Osteocyte (in vitro differentiated cells): ENCODE data around the gene MEST. TPM values are rescaled to one million over a fixed set of nuclear protein-coding genes. Genes with fewer than 3 reads are reported as not detected.
"Not testable (repeated sequence)": the region's sequence is repeated elsewhere in the genome, so short reads cannot be mapped to it uniquely, and the experiment has no call there.

Source experiments
- DNase-seq: peaks from one replicate; pipeline ENCODE4 v3.0.0; 2021; ENCODE audit warnings: mixed read lengths; ENCODE audit not compliant: unreplicated experiment; ENCODE audit errors: extremely low spot score
- H3K27ac Mint-ChIP-seq: one replicate; pipeline ENCODE4 v1.8.0; 2021; ENCODE audit warnings: mild to moderate bottlenecking, mixed read lengths; ENCODE audit not compliant: unreplicated experiment
- H3K27me3 Mint-ChIP-seq: one replicate; pipeline ENCODE4 v1.8.0; 2021; ENCODE audit warnings: mixed read lengths; ENCODE audit not compliant: unreplicated experiment
- H3K36me3 Mint-ChIP-seq: one replicate; pipeline ENCODE4 v1.8.0; 2021; ENCODE audit warnings: mixed read lengths; ENCODE audit not compliant: unreplicated experiment
- H3K4me1 Mint-ChIP-seq: one replicate; pipeline ENCODE4 v1.8.0; 2021; ENCODE audit warnings: mixed read lengths; ENCODE audit not compliant: unreplicated experiment
- H3K4me3 Mint-ChIP-seq: one replicate; pipeline ENCODE4 v1.8.0; 2021; ENCODE audit warnings: mild to moderate bottlenecking, moderate library complexity, mixed read lengths; ENCODE audit not compliant: unreplicated experiment
- H3K9me3 Mint-ChIP-seq: one replicate; pipeline ENCODE4 v1.8.0; 2021; ENCODE audit warnings: mixed read lengths; ENCODE audit not compliant: unreplicated experiment
- CTCF ChIP-seq: fragments of 200-600 bp; sonication (generic); IDR thresholded peaks from 2 replicates; pipeline ENCODE4 v1.5.0; 2021; ENCODE audit warnings: antibody characterized with exemption, mild to moderate bottlenecking, moderate library complexity
- total RNA-seq: library from RNA; stranded (reverse); gene quantifications from 2 replicates; pipeline ENCODE4 v1.2.1, GENCODE V29; 2021

The MEST gene
- total RNA-seq, 1 donor from 2014 or later, result 367 TPM

- no peak overlapping the region for H3K27ac Mint-ChIP-seq
- no peak overlapping the region for H3K4me3 Mint-ChIP-seq
- no peaks in the 10 kb centered on the region for H3K27me3 Mint-ChIP-seq
Observed at GRCh38 chr7:130506358-130506757, 14.5 kb downstream of the MEST start.

GRCh38 chr7:130512038-130512437, 20.2 kb downstream of the MEST start:
- H3K9me3 Mint-ChIP-seq, H3K27me3 Mint-ChIP-seq, H3K4me3 Mint-ChIP-seq, DNase-seq, H3K4me1 Mint-ChIP-seq, H3K27ac Mint-ChIP-seq: not testable (repeated sequence)
- peaks cover 11% of the 10 kb centered on the region for H3K36me3 Mint-ChIP-seq

More at GRCh38 chr7:130506358-130506757, 14.5 kb downstream of the MEST start:
- no peak for TF ChIP-seq CTCF
- Mint-ChIP-seq H3K36me3 (peaks cover 41% of the 10 kb centered on the region), H3K9me3 (no peaks in the 10 kb centered on the region), H3K4me1 (no peaks in the 10 kb centered on the region)
- DNase-seq, result no peak

GRCh38 chr7:130513447-130513846, 21.6 kb downstream of the MEST start:
- no peak for DNase-seq
- Mint-ChIP-seq H3K36me3 (peaks cover 2% of the 10 kb centered on the region), H3K4me3 (no peak overlapping the region), H3K9me3 (no peaks in the 10 kb centered on the region), H3K27ac (no peak overlapping the region), H3K4me1 (no peaks in the 10 kb centered on the region), H3K27me3 (no peaks in the 10 kb centered on the region)
- TF ChIP-seq CTCF, result no peak

- Mint-ChIP-seq H3K27ac (no peak overlapping the region), H3K36me3 (peaks cover 2% of the 10 kb centered on the region), H3K4me1 (no peaks in the 10 kb centered on the region), H3K9me3 (no peaks in the 10 kb centered on the region), H3K4me3 (no peak overlapping the region), H3K27me3 (no peaks in the 10 kb centered on the region)
- TF ChIP-seq CTCF, result no peak
- no peak for DNase-seq
Observed at GRCh38 chr7:130515315-130516040, 23.6 kb downstream of the MEST start.

GRCh38 chr7:130521258-130521951, 29.5 kb downstream of the MEST start:
- H3K36me3 Mint-ChIP-seq, result no peaks in the 10 kb centered on the region
- no peaks in the 10 kb centered on the region for H3K4me1 Mint-ChIP-seq
- TF ChIP-seq CTCF, result no peak
- DNase-seq, result no peak
- H3K27me3 Mint-ChIP-seq, result no peaks in the 10 kb centered on the region
- H3K4me3 Mint-ChIP-seq, result no peak overlapping the region
- H3K9me3 Mint-ChIP-seq, result no peaks in the 10 kb centered on the region
- H3K27ac Mint-ChIP-seq, result no peak overlapping the region

GRCh38 chr7:130523519-130524125, 31.7 kb downstream of the MEST start:
- not testable (repeated sequence) for H3K4me3 Mint-ChIP-seq, H3K27ac Mint-ChIP-seq, DNase-seq, H3K36me3 Mint-ChIP-seq, H3K4me1 Mint-ChIP-seq, H3K27me3 Mint-ChIP-seq, H3K9me3 Mint-ChIP-seq
